ENCODE data around the gene PSME3. TPM values are rescaled to one million over a fixed set of nuclear protein-coding genes. Genes with fewer than 3 reads are reported as not detected.
A peak's percentile ranks its signal among the peaks of the same experiment; 100 is the strongest.
"Not testable (repeated sequence)": the region's sequence is repeated elsewhere in the genome, so short reads cannot be mapped to it uniquely, and the experiment has no call there.

The PSME3 gene
- total RNA-seq, 1 donor from 2014 or later, result 71.2 TPM

- DNase-seq, result no peak
- intact Hi-C loops (cut with micrococcal nuclease), result no loop called here
- ATAC-seq, result peak; percentile 9
Observed at GRCh38 chr17:42846594-42847280, 13.5 kb downstream of the PSME3 start.

GRCh38 chr17:42848093-42848492 is 14.9 kb downstream of the PSME3 start:
- intact Hi-C loops (cut with micrococcal nuclease), result no loop called here
- DNase-seq (no peak), ATAC-seq (no peak)

GRCh38 chr17:42849031-42849430 is 15.8 kb downstream of the PSME3 start:
- ATAC-seq, result no peak
- intact Hi-C loops (cut with micrococcal nuclease), result no loop called here

DNA sequence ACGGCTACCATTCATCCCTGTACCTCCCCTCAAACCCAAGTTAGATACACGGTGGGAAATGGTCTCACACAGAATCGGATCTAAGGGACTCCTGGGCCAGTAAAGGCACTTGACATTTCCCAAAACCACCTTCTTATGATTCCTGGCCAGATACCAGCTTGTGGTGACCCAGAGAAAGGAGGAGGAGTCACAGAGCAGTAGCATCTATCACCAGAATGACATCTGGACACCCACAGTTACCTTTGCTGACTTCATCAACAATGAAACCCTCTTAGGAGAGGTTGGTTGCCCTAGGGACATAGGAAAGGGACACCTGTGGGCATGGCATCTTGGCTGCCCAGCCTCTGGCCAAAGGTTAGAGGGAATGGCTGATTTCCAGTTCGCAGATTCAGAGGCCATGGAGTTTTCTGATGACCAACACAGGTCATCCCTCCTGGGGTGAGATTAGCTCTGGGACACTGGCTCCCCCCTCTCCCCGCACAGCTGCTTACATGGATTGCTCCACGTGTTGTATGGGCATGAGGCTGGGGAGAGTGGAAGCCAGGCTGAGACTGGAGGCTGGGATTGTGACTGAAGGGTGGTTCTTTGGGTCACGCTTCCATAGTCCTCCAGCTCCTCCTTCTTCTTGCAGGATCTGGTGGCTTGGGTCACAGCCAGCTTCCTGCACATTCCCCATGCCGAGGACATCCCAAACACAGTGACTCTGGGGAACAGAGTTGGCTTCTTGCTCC is 16.4 kb downstream of the PSME3 start:
- DNase-seq (no peak), ATAC-seq (no peak)
- intact Hi-C loops (cut with micrococcal nuclease), result no loop called here

More at GRCh38 chr17:42849031-42849430, 15.8 kb downstream of the PSME3 start:
- DNase-seq, result no peak

GRCh38 chr17:42850954-42851353 is 17.8 kb downstream of the PSME3 start, which contains the start of gene AOC3:
TSS of gene AOC3 (plus strand) at chr17:42851199. CDS start at chr17:42851344, 145 bp downstream.
- intact Hi-C loops (cut with micrococcal nuclease), result no loop called here
- DNase-seq, result peak; percentile 56

GRCh38 chr17:42851371-42852240 is 18.4 kb downstream of the PSME3 start:
- intact Hi-C loops (cut with micrococcal nuclease); DNase-seq; ATAC-seq: not testable (repeated sequence)

More at GRCh38 chr17:42850954-42851353, 17.8 kb downstream of the PSME3 start, which contains the start of gene AOC3:
- ATAC-seq, result peak; percentile 56

DNA sequence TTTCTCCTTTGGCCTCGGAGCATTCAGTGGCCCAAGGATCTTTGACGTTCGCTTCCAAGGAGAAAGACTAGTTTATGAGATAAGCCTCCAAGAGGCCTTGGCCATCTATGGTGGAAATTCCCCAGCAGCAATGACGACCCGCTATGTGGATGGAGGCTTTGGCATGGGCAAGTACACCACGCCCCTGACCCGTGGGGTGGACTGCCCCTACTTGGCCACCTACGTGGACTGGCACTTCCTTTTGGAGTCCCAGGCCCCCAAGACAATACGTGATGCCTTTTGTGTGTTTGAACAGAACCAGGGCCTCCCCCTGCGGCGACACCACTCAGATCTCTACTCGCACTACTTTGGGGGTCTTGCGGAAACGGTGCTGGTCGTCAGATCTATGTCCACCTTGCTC is 19.2 kb downstream of the PSME3 start:
- no peak for DNase-seq
- intact Hi-C loops (cut with micrococcal nuclease), result no loop called here
- no peak for ATAC-seq

GRCh38 chr17:42853004-42853403 is 19.8 kb downstream of the PSME3 start:
- intact Hi-C loops (cut with micrococcal nuclease), result no loop called here
- DNase-seq, result no peak
- ATAC-seq, result peak; percentile 49

GRCh38 chr17:42853597-42853967 is 20.4 kb downstream of the PSME3 start:
- intact Hi-C loops (cut with micrococcal nuclease), result no loop called here
- DNase-seq (no peak), ATAC-seq (no peak)

GRCh38 chr17:42853968-42854790 is 21.0 kb downstream of the PSME3 start:
- DNase-seq (no peak), ATAC-seq (no peak)
- intact Hi-C loops (cut with micrococcal nuclease), result no loop called here

- no peak for ATAC-seq
- DNase-seq, result no peak
Observed at GRCh38 chr17:42855048-42855596, 21.9 kb downstream of the PSME3 start.

DNA sequence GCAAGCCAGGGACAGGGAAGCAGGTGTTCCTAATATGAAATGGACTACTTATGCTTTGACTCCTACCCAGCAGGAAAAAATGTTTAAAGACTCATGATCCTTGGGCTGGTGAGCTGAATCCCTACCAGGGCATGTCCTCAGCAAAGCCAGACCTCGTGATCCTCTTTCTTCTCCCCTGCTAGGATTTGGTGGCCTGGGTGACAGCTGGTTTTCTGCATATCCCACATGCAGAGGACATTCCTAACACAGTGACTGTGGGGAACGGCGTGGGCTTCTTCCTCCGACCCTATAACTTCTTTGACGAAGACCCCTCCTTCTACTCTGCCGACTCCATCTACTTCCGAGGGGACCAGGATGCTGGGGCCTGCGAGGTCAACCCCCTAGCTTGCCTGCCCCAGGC is 22.9 kb downstream of the PSME3 start:
- DNase-seq; ATAC-seq; intact Hi-C loops (cut with micrococcal nuclease): not testable (repeated sequence)

More at GRCh38 chr17:42855048-42855596, 21.9 kb downstream of the PSME3 start:
- intact Hi-C loops (cut with micrococcal nuclease), result no loop called here

DNA sequence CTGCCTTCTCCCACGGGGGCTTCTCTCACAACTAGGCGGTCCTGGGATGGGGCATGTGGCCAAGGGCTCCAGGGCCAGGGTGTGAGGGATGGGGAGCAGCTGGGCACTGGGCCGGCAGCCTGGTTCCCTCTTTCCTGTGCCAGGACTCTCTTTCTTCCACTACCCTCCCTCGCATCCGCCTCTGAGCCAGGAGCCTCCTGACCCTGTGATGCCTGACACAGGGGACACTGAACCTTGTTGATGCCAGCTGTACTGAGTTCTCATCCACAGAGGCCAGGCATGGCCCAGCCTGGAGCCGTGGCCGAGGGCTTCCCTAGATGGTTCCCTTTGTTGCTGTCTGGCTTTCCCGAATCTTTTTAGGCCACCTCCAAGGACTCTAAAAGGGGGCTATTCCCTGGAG is 23.3 kb downstream of the PSME3 start:
- intact Hi-C loops (cut with micrococcal nuclease); ATAC-seq; DNase-seq: not testable (repeated sequence)

DNA sequence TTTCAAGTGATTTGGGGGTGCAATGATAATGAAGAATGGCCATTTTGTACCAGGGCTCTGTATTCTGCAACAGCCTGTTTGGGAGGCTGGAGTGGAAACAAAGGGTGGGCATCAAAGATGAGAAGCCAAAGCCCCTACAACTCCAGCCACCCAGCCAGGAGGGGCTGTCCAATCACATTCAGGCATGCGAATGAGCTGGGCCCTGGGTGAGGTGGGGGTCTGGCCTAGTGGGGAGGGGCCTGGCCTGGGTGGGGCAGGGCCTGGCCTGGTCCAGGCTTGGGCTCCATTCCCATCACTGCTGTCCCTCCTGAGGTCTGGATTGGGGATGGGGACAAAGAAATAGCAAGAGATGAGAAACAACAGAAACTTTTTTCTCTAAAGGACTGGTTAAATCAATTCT is 24.2 kb downstream of the PSME3 start:
- intact Hi-C loops (cut with micrococcal nuclease), result no loop called here
- no peak for ATAC-seq
- no peak for DNase-seq

- intact Hi-C loops (cut with micrococcal nuclease), result no loop called here
- no peak for ATAC-seq
- DNase-seq, result no peak
Observed at GRCh38 chr17:42865638-42866094, 32.5 kb downstream of the PSME3 start.

DNA sequence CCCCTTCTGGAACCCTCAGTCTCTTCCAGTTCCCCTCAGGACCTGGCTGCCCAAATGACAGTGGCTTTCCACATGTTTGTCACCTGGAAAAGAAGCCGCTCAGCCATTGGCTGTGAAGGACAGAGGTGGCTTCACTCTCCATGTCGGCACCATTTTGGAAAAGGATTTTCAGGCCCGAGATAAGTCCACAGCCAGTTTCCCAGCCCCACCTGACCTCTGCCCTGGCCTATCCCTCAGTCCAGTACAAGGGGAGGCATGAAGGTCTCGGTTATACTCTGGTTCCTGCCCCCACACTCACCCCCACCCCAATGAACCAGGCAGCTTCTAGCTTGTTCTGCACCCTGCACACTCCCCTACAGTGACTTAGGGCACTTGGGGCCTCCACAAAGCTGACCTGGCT is 33.0 kb downstream of the PSME3 start:
- ATAC-seq, result no peak
- no peak for DNase-seq
- intact Hi-C loops (cut with micrococcal nuclease), result no loop called here

DNA sequence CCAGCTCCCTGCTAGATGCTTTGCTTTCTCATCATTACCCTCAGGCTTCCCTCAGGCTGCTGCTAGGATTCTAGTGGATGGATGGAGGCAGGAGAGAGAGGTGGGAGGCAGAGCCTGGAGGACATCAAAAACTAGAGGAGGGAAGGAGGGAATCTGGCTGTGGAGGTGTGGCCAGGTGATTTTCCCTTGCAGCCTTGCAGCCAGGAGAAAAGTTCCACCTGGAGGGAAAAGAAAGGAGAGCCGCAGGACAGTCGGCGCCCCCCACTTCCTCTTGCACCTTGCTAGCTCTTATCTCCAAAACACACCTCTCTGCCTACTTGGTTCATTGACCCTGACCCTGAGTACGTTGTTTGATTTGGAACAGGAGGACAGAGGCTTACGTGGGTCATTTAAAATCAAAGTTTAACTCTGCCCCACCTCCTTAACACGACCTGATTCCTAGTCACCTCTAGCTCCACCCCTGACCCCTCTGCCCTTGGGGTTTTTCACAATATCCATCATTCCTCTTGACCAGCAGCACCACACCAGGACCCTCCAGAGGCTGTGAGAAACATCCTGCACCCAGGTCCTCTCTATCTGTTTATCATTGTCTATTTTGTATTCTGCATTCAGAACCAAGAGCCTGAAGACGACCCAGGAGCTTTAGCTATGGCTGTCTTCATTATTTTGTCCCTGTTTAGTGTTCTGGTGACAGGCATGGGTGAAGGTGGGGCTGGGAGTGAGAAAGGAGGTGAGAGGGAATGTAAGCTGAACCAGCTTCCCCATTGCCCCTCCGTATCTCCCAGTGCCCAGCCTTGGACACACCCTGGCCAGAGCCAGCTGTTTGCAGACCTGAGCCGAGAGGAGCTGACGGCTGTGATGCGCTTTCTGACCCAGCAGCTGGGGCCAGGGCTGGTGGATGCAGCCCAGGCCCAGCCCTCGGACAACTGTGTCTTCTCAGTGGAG is 33.7 kb downstream of the PSME3 start:
- intact Hi-C loops (cut with micrococcal nuclease), result no loop called here
- DNase-seq (no peak), ATAC-seq (no peak)
